PC-9 (cell line): Measurements from ENCODE around the gene SV2C.

Experiments used
- CTCF ChIP-seq: fragments of 200-600 bp; sonication (generic); conservative IDR thresholded peaks from 2 replicates; pipeline ENCODE4 v1.6.1; 2017; ENCODE audit warnings: mixed run types, antibody characterized with exemption, mild to moderate bottlenecking, moderate library complexity
- EZH2 ChIP-seq: fragments of 200-600 bp; sonication (generic); IDR thresholded peaks from 2 replicates; pipeline ENCODE4 v1.8.0; 2017; ENCODE audit warnings: antibody characterized with exemption, low read depth

- no peak for TF ChIP-seq CTCF
- no peak for TF ChIP-seq EZH2
Measured at GRCh38 chr5:76379855-76380254, 296.7 kb downstream of the SV2C start.
